C4-2B (cell line): Measurements from ENCODE around the gene CCDC85C.

Experiments
- H3K27ac ChIP-seq: fragments of 450-650 bp; 2 replicates; pipeline ENCODE4 v1.5.1; 2017
- ZFX ChIP-seq: fragments of 450-650 bp; IDR thresholded peaks from 2 replicates; pipeline ENCODE4 v1.6.1; 2017
- TF ChIP-seq, protein P1 (sequence below): fragments of 450-650 bp; conservative IDR thresholded peaks from 2 replicates; pipeline ENCODE4 v1.5.1; 2017; ENCODE audit warnings: mild to moderate bottlenecking

The CCDC85C gene

DNA sequence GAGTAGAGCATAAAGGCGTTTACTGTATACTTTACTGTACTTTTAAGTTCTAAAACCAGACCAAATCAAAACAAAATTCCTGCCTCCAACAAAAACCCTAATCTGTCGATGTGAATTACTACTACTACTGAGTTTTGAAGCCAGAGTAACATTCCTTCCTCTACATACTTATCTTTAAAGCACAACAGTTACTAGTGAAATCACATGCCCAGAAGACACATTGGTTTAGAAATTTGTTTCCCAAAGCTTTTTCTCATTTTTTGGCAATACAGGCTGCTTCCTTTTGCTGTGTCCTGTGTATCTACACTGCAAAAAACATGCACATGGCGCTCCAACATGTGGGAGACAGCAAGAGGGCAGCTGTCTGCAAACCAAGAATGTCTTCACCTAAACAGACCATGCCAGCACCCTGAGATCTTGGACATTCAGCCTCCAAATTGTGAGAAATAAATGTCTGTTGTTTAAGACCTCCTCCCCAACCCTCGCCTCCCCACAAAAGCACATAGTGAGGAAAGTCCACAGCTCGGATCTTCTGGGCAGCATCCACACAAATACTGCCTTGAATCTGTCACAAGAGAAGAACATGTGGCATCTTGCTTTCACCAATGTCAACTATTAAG, 144.4 kb downstream of the CCDC85C start:
- TF ChIP-seq, protein P1, sequence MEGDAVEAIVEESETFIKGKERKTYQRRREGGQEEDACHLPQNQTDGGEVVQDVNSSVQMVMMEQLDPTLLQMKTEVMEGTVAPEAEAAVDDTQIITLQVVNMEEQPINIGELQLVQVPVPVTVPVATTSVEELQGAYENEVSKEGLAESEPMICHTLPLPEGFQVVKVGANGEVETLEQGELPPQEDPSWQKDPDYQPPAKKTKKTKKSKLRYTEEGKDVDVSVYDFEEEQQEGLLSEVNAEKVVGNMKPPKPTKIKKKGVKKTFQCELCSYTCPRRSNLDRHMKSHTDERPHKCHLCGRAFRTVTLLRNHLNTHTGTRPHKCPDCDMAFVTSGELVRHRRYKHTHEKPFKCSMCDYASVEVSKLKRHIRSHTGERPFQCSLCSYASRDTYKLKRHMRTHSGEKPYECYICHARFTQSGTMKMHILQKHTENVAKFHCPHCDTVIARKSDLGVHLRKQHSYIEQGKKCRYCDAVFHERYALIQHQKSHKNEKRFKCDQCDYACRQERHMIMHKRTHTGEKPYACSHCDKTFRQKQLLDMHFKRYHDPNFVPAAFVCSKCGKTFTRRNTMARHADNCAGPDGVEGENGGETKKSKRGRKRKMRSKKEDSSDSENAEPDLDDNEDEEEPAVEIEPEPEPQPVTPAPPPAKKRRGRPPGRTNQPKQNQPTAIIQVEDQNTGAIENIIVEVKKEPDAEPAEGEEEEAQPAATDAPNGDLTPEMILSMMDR = no peak
- no peak for TF ChIP-seq ZFX
- H3K27ac ChIP-seq = no peak overlapping the region

DNA sequence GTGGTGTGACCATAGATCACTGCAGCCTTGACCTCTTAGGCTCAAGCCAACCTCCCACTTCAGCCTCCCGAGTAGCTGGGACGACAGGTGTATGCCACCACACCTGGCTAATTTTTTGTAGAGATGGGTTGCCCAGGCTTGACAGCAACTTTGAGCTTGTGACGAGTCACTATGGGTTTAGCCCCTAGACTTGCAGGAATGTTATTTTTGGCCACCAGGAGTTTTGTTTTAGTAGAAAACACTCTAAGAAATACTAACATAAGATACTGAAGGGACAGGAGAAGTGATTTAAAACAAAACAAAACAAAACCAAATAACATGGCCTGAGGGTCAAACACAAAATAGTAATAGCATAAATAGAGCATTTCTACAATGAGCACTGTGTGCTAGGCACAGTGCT, 149.8 kb downstream of the CCDC85C start:
- TF ChIP-seq ZFX = no peak
- TF ChIP-seq, protein P1 = no peak
- H3K27ac ChIP-seq = no peak overlapping the region

DNA sequence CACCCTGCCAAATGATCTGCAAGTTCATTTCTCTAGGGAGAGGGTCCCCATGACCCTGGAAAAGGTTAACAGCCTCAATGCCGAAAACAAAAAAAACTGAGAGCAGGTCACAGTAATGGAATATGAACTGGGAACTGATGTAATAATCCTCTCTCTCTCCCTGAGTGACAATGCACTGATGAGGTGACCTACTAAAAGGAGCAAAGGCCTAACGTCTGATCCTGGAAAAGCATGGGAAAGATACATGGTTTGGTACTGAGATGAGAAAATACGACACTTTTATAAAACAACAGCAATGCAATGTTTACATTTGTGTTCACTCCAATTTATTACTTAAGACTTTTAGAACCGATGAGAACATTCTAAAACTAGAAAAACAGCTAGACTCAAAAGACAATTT, 151.0 kb downstream of the CCDC85C start:
- TF ChIP-seq, protein P1 = no peak
- no peak for TF ChIP-seq ZFX
- no peak overlapping the region for H3K27ac ChIP-seq

DNA sequence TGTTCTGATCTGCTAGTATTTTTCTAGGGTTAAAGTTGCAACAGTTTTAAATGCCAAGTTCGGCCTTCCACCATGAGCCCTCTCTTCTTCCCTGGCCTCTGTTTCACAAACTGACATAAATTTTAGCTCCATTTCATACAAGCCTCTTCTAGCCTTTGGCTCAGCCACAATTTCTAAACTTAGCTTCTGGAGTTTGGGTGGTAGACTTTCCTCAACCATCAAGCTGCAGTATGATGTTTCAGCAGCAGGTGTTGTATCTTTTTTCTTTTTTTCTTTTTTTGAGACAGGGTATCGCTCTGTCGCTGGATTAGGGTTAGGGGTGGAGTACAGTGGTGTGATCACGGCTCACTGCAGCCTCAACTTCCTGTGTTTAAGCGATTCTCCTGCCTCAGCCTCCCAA, 152.8 kb downstream of the CCDC85C start:
- TF ChIP-seq, protein P1 = no peak
- no peak for TF ChIP-seq ZFX
- H3K27ac ChIP-seq = no peak overlapping the region

DNA sequence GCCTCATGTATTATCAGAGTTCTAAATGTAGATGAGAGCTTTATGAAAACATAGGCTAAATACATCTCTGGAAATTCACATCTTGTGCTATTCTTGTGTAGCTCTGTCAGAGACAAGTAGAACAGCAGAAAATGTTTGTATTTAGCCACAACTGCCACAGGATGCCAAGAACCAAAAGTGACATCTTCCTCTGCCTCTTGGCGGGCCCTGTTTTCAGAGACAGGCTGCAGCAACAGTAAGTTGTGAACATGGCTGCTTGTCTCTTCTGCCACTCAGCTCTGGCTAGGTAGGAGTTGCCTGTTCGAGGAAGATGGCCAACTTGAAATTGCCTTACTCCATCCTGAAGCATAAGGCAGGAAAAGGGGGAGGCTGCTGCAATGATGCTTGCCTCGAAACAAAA, 153.7 kb downstream of the CCDC85C start:
- TF ChIP-seq, protein P1 = no peak
- TF ChIP-seq ZFX = no peak
- H3K27ac ChIP-seq = no peak overlapping the region
